Measurements from ENCODE around the gene CEP112.

- TF ChIP-seq CTCF (IDR thresholded peaks at IDR 0.05; ENCODE audit: low read depth, low read length) = no peak
- no peak for TF ChIP-seq POLR2A (IDR thresholded peaks at IDR 0.05; ENCODE audit: extremely low read depth, insufficient read length)
Measured at GRCh38 chr17:65830356-65830755, 361.6 kb downstream of the CEP112 start.

All from NB4 (cell line).